ENCODE data around the gene HDDC3.

GRCh38 chr15:90946941-90947576, 14.7 kb upstream of the HDDC3 start:
- TF ChIP-seq POLR2AphosphoS5 (IDR thresholded peaks at IDR 0.05; ENCODE audit: low read depth, low read length), result no peak
- no peak for TF ChIP-seq CTCF (IDR thresholded peaks at IDR 0.05)
- no peak for TF ChIP-seq REST (IDR thresholded peaks at IDR 0.05; ENCODE audit: insufficient read depth in 1 of 2, low read depth in 2 of 2, low read length in 1 of 2)
- TF ChIP-seq SIN3A (IDR thresholded peaks at IDR 0.05; ENCODE audit: borderline replicate concordance, insufficient read depth, low read depth, low read length), result no peak
